MM.1S (cell line): Measurements from ENCODE around the gene PVR.

ENCODE experiments used
- CTCF ChIP-seq: fragments of 300-600 bp; sonication (generic); IDR thresholded peaks from 2 replicates; pipeline ENCODE4 v1.5.1; 2016; ENCODE audit warnings: antibody characterized with exemption, low read length, mixed read lengths
- EZH2phosphoT487 ChIP-seq: fragments of 300-600 bp; sonication (generic); IDR thresholded peaks from 2 replicates; pipeline ENCODE4 v1.6.1; 2018; ENCODE audit warnings: antibody characterized with exemption, low read length

GRCh38 chr19:44598880-44599279, 44.8 kb upstream of the PVR start:
- TF ChIP-seq CTCF (no peak), EZH2phosphoT487 (no peak)
